ENCODE measurements around the gene ATXN1. TPM values are rescaled to one million over a fixed set of nuclear protein-coding genes. Genes with fewer than 3 reads are reported as not detected.
"Not testable (repeated sequence)": the region's sequence is repeated elsewhere in the genome, so short reads cannot be mapped to it uniquely, and the experiment has no call there.

Gene ATXN1
- total RNA-seq, 1 experiment from 2014 or later, result 25.6 TPM

GRCh38 chr6:16464045-16464444, 297.2 kb downstream of the ATXN1 start:
- ChIA-PET CTCF (no interaction called here), POLR2A (ENCODE audit: low non-redundant PET) (no interaction called here)
- Histone ChIP-seq H3K4me3 (ENCODE audit: low read depth, low read length, poor library complexity, severe bottlenecking) (no peak overlapping the region), H3K27me3 (replicated peaks; ENCODE audit: insufficient read depth, low read depth, low read length, poor library complexity) (no peaks in the 10 kb centered on the region), H3K9me3 (ENCODE audit: low read depth, low read length, poor library complexity, severe bottlenecking) (no peaks in the 10 kb centered on the region), H3K36me3 (ENCODE audit: insufficient read depth, low read length, poor library complexity, severe bottlenecking) (no peaks in the 10 kb centered on the region), H3K4me1 (ENCODE audit: insufficient read depth, low read length, poor library complexity, severe bottlenecking) (no peaks in the 10 kb centered on the region), H3K27ac (ENCODE audit: low read depth, low read length, poor library complexity, severe bottlenecking) (no peak overlapping the region)
- intact Hi-C loops (cut with micrococcal nuclease; ENCODE audit: unreplicated experiment), result no loop called here
- no peak for TF ChIP-seq CTCF (conservative IDR thresholded peaks at IDR 0.05; ENCODE audit: low read depth, low read length)
- no peak for TF ChIP-seq EZH2 (IDR thresholded peaks at IDR 0.05; ENCODE audit: borderline replicate concordance, low read depth, low read length, poor library complexity, severe bottlenecking)
- DNase-seq (ENCODE audit: low spot score), result no peak
- no TSS peak for BruUV-seq (replicated peaks)

DNA sequence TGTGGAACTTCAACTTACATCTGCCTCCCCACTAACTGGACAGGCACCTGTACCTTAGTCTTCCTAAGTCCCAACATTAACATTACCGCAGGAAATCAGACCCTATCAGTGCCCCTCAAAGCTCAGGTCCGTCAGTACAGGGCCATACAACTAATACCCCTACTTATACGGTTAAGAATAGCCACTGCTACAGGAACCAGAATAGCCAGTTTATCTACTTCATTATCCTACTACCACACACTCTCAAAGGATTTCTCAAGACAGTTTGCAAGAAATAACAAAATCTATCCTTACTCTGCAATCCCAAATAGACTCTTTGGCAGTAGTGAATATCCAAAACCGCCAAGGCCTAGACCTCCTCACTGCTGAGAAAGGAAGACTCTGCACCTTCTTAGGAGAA, 298.0 kb downstream of the ATXN1 start:
- H3K9me3 ChIP-seq (ENCODE audit: low read depth, low read length, poor library complexity, severe bottlenecking); intact Hi-C loops (cut with micrococcal nuclease; ENCODE audit: unreplicated experiment); DNase-seq (ENCODE audit: low spot score); BruUV-seq (replicated peaks); H3K36me3 ChIP-seq (ENCODE audit: insufficient read depth, low read length, poor library complexity, severe bottlenecking); H3K27me3 ChIP-seq (replicated peaks; ENCODE audit: insufficient read depth, low read depth, low read length, poor library complexity); H3K4me1 ChIP-seq (ENCODE audit: insufficient read depth, low read length, poor library complexity, severe bottlenecking); H3K4me3 ChIP-seq (ENCODE audit: low read depth, low read length, poor library complexity, severe bottlenecking); H3K27ac ChIP-seq (ENCODE audit: low read depth, low read length, poor library complexity, severe bottlenecking); CTCF ChIA-PET; POLR2A ChIA-PET (ENCODE audit: low non-redundant PET): not testable (repeated sequence)

DNA sequence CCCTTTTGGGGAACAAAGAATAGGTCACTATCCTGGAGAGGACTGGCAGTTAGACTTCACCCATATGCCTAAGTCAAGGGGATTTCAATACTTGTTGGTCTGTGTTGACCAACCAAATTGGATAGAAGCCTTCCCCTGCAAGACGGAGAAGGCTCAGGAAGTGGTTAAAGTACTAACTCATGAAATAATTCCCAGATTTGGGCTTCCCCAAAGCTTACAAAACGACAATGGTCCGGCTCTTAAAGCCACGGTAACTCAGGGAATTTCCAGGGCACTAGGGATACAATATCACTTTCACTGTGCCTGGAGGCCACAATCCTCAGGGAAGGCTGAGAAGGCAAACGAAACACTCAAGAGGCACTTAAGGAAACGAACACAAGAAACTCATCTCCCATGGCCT, 299.8 kb downstream of the ATXN1 start:
- H3K27ac ChIP-seq (ENCODE audit: low read depth, low read length, poor library complexity, severe bottlenecking), result no peak overlapping the region
- no peaks in the 10 kb centered on the region for H3K9me3 ChIP-seq (ENCODE audit: low read depth, low read length, poor library complexity, severe bottlenecking)
- DNase-seq (ENCODE audit: low spot score), result no peak
- no TSS peak for BruUV-seq (replicated peaks)
- intact Hi-C loops (cut with micrococcal nuclease; ENCODE audit: unreplicated experiment), result no loop called here
- H3K27me3 ChIP-seq (replicated peaks; ENCODE audit: insufficient read depth, low read depth, low read length, poor library complexity), result no peaks in the 10 kb centered on the region
- POLR2A ChIA-PET (ENCODE audit: low non-redundant PET), result no interaction called here
- no peaks in the 10 kb centered on the region for H3K4me1 ChIP-seq (ENCODE audit: insufficient read depth, low read length, poor library complexity, severe bottlenecking)
- no peak overlapping the region for H3K4me3 ChIP-seq (ENCODE audit: low read depth, low read length, poor library complexity, severe bottlenecking)
- CTCF ChIA-PET, result no interaction called here
- no peak for TF ChIP-seq EZH2 (IDR thresholded peaks at IDR 0.05; ENCODE audit: borderline replicate concordance, low read depth, low read length, poor library complexity, severe bottlenecking)
- no peak for TF ChIP-seq CTCF (conservative IDR thresholded peaks at IDR 0.05; ENCODE audit: low read depth, low read length)
- H3K36me3 ChIP-seq (ENCODE audit: insufficient read depth, low read length, poor library complexity, severe bottlenecking), result no peaks in the 10 kb centered on the region

GRCh38 chr6:16459472-16459871, 301.8 kb downstream of the ATXN1 start:
- DNase-seq (ENCODE audit: low spot score); H3K36me3 ChIP-seq (ENCODE audit: insufficient read depth, low read length, poor library complexity, severe bottlenecking); POLR2A ChIA-PET (ENCODE audit: low non-redundant PET); H3K4me3 ChIP-seq (ENCODE audit: low read depth, low read length, poor library complexity, severe bottlenecking); CTCF ChIA-PET; H3K27me3 ChIP-seq (replicated peaks; ENCODE audit: insufficient read depth, low read depth, low read length, poor library complexity); intact Hi-C loops (cut with micrococcal nuclease; ENCODE audit: unreplicated experiment); BruUV-seq (replicated peaks); H3K4me1 ChIP-seq (ENCODE audit: insufficient read depth, low read length, poor library complexity, severe bottlenecking); H3K9me3 ChIP-seq (ENCODE audit: low read depth, low read length, poor library complexity, severe bottlenecking); H3K27ac ChIP-seq (ENCODE audit: low read depth, low read length, poor library complexity, severe bottlenecking): not testable (repeated sequence)
